Measurements from ENCODE around the gene TMC6.

The TMC6 gene

GRCh38 chr17:78132084-78132676 lies 3.6 kb upstream of the TMC6 start:
- in situ Hi-C loops (cut with HindIII; ENCODE audit: low pct_ligation_motif_present, low sequenced_read_pairs), result no loop called here
- DNase-seq, result no peak
- peaks cover 8% of the 10 kb centered on the region for H3K27me3 ChIP-seq (replicated peaks)
- H3K27ac ChIP-seq, result no peak overlapping the region
- no peak overlapping the region for H3K4me3 ChIP-seq (ENCODE audit: low read depth, low read length)
- no peaks in the 10 kb centered on the region for H3K36me3 ChIP-seq (replicated peaks)
- TF ChIP-seq, protein P1, sequence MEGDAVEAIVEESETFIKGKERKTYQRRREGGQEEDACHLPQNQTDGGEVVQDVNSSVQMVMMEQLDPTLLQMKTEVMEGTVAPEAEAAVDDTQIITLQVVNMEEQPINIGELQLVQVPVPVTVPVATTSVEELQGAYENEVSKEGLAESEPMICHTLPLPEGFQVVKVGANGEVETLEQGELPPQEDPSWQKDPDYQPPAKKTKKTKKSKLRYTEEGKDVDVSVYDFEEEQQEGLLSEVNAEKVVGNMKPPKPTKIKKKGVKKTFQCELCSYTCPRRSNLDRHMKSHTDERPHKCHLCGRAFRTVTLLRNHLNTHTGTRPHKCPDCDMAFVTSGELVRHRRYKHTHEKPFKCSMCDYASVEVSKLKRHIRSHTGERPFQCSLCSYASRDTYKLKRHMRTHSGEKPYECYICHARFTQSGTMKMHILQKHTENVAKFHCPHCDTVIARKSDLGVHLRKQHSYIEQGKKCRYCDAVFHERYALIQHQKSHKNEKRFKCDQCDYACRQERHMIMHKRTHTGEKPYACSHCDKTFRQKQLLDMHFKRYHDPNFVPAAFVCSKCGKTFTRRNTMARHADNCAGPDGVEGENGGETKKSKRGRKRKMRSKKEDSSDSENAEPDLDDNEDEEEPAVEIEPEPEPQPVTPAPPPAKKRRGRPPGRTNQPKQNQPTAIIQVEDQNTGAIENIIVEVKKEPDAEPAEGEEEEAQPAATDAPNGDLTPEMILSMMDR (IDR thresholded peaks at IDR 0.05; ENCODE audit: low read depth, low read length, missing control alignments), result no peak

DNA sequence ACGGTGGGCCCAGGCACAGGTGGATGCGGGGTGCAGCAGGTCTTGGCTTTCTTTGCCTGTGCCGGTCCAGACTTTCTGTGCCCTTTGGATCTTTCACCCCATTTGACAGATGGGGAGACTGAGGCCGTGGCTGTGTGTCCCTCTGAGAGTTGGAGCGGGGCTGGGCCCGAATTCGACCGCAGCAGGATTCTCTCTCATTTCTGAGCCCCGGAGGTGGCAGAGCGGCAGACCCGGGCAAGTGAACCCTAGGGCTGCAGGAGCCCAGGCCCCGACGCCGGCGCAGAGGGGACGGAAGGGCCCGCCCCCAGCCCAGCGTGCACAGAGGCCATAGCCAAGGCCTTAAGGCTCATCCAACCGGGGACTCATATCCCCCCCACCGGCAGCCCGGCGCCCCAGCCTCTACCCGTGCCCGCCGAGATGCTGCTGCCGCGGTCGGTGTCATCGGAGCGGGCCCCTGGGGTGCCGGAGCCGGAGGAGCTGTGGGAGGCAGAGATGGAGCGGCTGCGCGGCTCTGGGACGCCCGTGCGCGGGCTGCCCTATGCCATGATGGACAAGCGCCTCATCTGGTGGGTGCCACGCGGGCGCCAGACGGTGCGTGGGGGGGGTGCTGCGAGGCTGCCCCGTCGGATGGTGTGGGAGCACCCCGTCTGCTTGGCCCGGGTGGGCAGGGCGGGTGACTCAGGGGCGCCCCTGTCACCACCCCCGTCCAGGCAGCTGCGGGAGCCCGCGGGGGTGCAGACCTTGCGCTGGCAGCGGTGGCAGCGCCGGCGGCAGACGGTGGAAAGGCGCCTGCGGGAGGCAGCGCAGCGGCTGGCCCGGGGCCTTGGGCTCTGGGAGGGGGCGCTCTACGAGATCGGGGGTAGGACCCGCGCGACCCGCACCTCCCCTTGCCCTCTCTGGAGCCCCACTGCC lies 2.9 kb upstream of the TMC6 start:
- no peak for DNase-seq
- Histone ChIP-seq H3K27me3 (replicated peaks) (peaks cover 8% of the 10 kb centered on the region), H3K4me3 (ENCODE audit: low read depth, low read length) (no peak overlapping the region), H3K27ac (no peak overlapping the region), H3K36me3 (replicated peaks) (no peaks in the 10 kb centered on the region)
- TF ChIP-seq, protein P1 (IDR thresholded peaks at IDR 0.05; ENCODE audit: low read depth, low read length, missing control alignments), result no peak
- in situ Hi-C loops (cut with HindIII; ENCODE audit: low pct_ligation_motif_present, low sequenced_read_pairs), result no loop called here

GRCh38 chr17:78130437-78131101 lies 2.0 kb upstream of the TMC6 start, which contains the start of gene TMC8:
TSS of gene TMC8 (plus strand) at chr17:78130771. CDS start at chr17:78131589, 818 bp downstream.
- in situ Hi-C loops (cut with HindIII; ENCODE audit: low pct_ligation_motif_present, low sequenced_read_pairs), result no loop called here
- Histone ChIP-seq H3K36me3 (replicated peaks) (no peaks in the 10 kb centered on the region), H3K27me3 (replicated peaks) (peaks cover 8% of the 10 kb centered on the region), H3K27ac (no peak within 1 kb of the TSS), H3K4me3 (ENCODE audit: low read depth, low read length) (no peak within 1 kb of the TSS)
- DNase-seq, result no peak
- TF ChIP-seq, protein P1 (IDR thresholded peaks at IDR 0.05; ENCODE audit: low read depth, low read length, missing control alignments), result no peak

DNA sequence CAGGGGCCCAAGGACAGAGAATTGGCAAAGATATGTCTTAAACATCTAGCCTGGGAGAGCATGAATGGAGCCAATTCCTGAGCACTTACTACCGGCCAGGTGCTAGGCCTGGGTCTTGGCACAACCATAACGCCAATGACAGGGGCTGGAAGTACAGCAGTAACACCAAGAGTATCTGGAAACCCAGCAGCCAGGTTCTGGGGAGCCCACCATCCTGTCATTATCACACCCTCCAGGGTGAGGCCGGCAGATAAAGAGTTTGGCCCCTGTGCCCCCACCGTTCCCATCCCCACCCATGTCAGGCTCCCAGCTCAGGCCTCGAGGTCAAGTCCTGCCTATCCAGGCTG lies 1.5 kb upstream of the TMC6 start:
- no peak for DNase-seq
- TF ChIP-seq, protein P1 (IDR thresholded peaks at IDR 0.05; ENCODE audit: low read depth, low read length, missing control alignments), result no peak
- H3K27ac ChIP-seq, result no peak overlapping the region
- no peaks in the 10 kb centered on the region for H3K36me3 ChIP-seq (replicated peaks)
- in situ Hi-C loops (cut with HindIII; ENCODE audit: low pct_ligation_motif_present, low sequenced_read_pairs), result no loop called here
- peaks cover 8% of the 10 kb centered on the region for H3K27me3 ChIP-seq (replicated peaks)
- no peak overlapping the region for H3K4me3 ChIP-seq (ENCODE audit: low read depth, low read length)

DNA sequence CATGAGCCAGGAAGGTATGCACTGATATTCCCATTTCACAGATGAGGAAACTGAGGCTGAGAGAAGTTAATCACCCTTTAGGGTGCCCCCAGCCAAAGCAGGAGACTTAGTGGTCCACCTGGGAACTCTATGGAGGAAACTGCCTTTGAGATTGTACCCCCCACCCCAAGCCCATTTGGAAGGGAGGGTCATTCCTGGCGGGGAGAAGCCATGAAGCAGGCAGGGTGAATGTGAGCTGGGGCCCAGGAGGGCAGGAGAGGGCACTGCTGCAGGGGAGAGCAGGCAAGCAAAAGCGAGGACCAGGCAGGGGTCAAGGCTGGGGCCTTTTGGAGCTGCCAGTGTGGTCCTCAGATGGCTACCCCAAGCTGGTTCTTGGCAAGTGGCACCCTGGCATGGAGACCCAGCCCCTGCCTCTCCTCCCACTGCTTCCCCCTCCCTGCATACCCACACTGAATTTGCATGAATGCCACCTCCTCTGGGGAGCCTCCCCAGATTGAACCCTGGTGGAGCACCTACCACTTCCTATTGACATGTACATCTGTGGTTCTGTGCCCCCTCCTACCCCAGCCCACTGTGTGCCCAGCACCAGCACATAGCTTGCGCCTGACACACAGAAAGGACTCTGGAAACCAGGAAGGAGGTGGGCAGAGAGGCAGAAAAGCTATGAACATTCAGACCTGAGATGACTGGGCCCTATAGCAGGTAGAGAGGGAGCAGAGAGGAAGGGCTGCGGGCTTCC lies 965 bp upstream of the TMC6 start:
- no peak overlapping the region for H3K4me3 ChIP-seq (ENCODE audit: low read depth, low read length)
- no peak overlapping the region for H3K27ac ChIP-seq

More for the DNA sequence above, 965 bp upstream of the TMC6 start:
- peaks cover 8% of the 10 kb centered on the region for H3K27me3 ChIP-seq (replicated peaks)
- in situ Hi-C loops (cut with HindIII; ENCODE audit: low pct_ligation_motif_present, low sequenced_read_pairs), result no loop called here
- no peaks in the 10 kb centered on the region for H3K36me3 ChIP-seq (replicated peaks)
- TF ChIP-seq, protein P1 (IDR thresholded peaks at IDR 0.05; ENCODE audit: low read depth, low read length, missing control alignments), result no peak
- no peak for DNase-seq
